ENCODE results near the gene PSTK.

PSTK gene

DNA sequence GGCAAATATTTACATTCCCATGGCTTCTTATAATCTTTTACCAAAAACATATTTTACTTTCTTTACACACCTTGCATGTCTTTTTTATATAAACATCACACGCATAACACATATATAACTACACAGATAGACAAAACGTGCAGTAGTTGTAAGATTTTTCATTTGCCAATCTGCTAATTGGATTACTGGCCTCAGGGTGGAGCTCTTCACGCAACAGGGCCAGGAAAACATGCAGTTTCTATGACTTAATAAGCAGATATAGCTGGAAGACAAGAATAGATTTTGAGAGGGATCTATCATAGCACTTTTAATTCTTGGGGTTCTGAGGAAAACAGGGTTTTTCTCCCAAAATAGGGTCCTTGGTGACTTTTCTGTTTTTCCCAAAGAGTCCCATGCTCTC is 41.3 kb downstream of the PSTK start:
- no peak for DNase-seq

- DNase-seq: no peak
These were observed 44.3 kb downstream of the PSTK start for GRCh38 chr10:123024540-123024939.

GRCh38 chr10:123026302-123026701 is 46.1 kb downstream of the PSTK start:
- DNase-seq: no peak

DNA sequence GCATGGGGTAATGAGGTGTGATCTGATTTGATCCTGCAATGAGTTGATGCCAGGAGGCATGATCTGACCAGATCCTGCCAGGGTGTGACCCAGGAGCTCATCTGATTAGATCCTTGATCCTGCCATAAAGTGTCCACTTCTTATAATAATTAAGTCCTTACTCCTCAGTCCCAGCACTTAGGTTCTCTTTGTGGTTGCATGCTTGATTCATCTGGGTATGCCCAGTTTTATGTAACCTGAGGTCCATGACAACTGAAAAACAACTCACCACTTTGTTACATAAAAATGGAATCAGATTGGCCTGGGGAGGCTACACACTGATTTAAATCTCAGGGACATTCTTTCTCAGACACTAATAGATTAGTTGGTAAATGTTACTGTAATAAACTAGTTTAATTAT is 47.7 kb downstream of the PSTK start:
- no peak for DNase-seq

GRCh38 chr10:123031124-123031523 is 50.9 kb downstream of the PSTK start:
- DNase-seq: no peak

GRCh38 chr10:123034332-123034731 is 54.1 kb downstream of the PSTK start:
- DNase-seq: no peak

GRCh38 chr10:123035467-123036086 is 55.4 kb downstream of the PSTK start:
- no peak for DNase-seq

GRCh38 chr10:123038782-123039631 is 58.8 kb downstream of the PSTK start:
- no peak for DNase-seq

GRCh38 chr10:123039632-123039930 is 59.4 kb downstream of the PSTK start:
- DNase-seq: no peak

All from fibroblast of skin of abdomen (primary cell).